Lower lobe of right lung (tissue), 2 donors: Measurements from ENCODE around the gene GGCX. TPM values are rescaled to one million over a fixed set of nuclear protein-coding genes. Genes with fewer than 3 reads are reported as not detected.
A peak's percentile ranks its signal among the peaks of the same experiment; 100 is the strongest.

Experiments used
- ATAC-seq, 2 donors: fragments of 200-7000 bp; cut with Tn5 transposase; one replicate each; pipeline ENCODE4 v1.9.1; 2020 to 2022; ENCODE audit warnings: mild to moderate bottlenecking in 2 of 2, moderate library complexity in 2 of 2
- DNase-seq: peaks from one replicate; pipeline ENCODE4 v3.0.0-alpha.2; 2020
- H3K27ac ChIP-seq: fragments of 200-600 bp; one replicate; pipeline ENCODE4 v1.8.0; 2022
- H3K27me3 ChIP-seq: fragments of 200-600 bp; one replicate; pipeline ENCODE4 v1.8.0; 2022; ENCODE audit warnings: low read depth
- H3K36me3 ChIP-seq: fragments of 200-600 bp; one replicate; pipeline ENCODE4 v1.8.0; 2022; ENCODE audit warnings: mild to moderate bottlenecking
- H3K4me1 ChIP-seq: fragments of 200-600 bp; one replicate; pipeline ENCODE4 v1.8.0; 2022
- H3K4me3 ChIP-seq: fragments of 200-600 bp; one replicate; pipeline ENCODE4 v1.8.0; 2022; ENCODE audit warnings: mild to moderate bottlenecking
- H3K9me3 ChIP-seq: fragments of 200-600 bp; one replicate; pipeline ENCODE4 v1.8.0; 2022
- CTCF ChIP-seq: fragments of 200-600 bp; IDR thresholded peaks from one replicate; pipeline ENCODE4 v1.8.0; 2022; ENCODE audit warnings: antibody characterized with exemption, mild to moderate bottlenecking
- intact Hi-C: fragments of 100-400 bp; cut with DNase I; formaldehyde crosslinking; loops from one replicate; pipeline ENCODE4 v1.11.0; 2022
- total RNA-seq: library from RNA; stranded (reverse); fragmentation: NEBNext Ultra II Directional; extraction: Animal tissue kit (Norgen Biotek cat#: 25700); gene quantifications from one replicate; pipeline ENCODE4 v1.2.1, GENCODE V29; 2021
- donor health status: DM: no; HTN: yes; CAD: no; lungs with severe emphysema.

The GGCX gene
- total RNA-seq, 1 donor from 2014 or later = 62.2 TPM

GRCh38 chr2:85600235-85600575, 38.9 kb upstream of the GGCX start:
- H3K9me3 ChIP-seq = no peaks in the 10 kb centered on the region
- no peak for TF ChIP-seq CTCF
- peaks cover 52% of the 10 kb centered on the region for H3K4me1 ChIP-seq
- no peak for ATAC-seq
- H3K36me3 ChIP-seq = peaks cover 46% of the 10 kb centered on the region
- no peaks in the 10 kb centered on the region for H3K27me3 ChIP-seq
- intact Hi-C loops = no loop called here
- H3K27ac ChIP-seq = no peak overlapping the region
- H3K4me3 ChIP-seq = no peak overlapping the region
- no peak for DNase-seq

- no peak for TF ChIP-seq CTCF
- ATAC-seq (no peak), DNase-seq (no peak)
- H3K36me3 ChIP-seq = peaks cover 46% of the 10 kb centered on the region
- no peaks in the 10 kb centered on the region for H3K9me3 ChIP-seq
- H3K4me1 ChIP-seq = peaks cover 51% of the 10 kb centered on the region
- H3K27me3 ChIP-seq = no peaks in the 10 kb centered on the region
- intact Hi-C loops = no loop called here
- H3K27ac ChIP-seq = no peak overlapping the region
- no peak overlapping the region for H3K4me3 ChIP-seq
These were observed 38.4 kb upstream of the GGCX start for GRCh38 chr2:85599468-85600234.

GRCh38 chr2:85598594-85599340, 37.5 kb upstream of the GGCX start:
- Histone ChIP-seq H3K27me3 (no peaks in the 10 kb centered on the region), H3K36me3 (peaks cover 46% of the 10 kb centered on the region), H3K9me3 (no peaks in the 10 kb centered on the region), H3K27ac (no peak overlapping the region), H3K4me1 (peaks cover 51% of the 10 kb centered on the region), H3K4me3 (no peak overlapping the region)
- no peak for DNase-seq
- TF ChIP-seq CTCF = no peak
- intact Hi-C loops = no loop called here
- ATAC-seq = no peak

- Histone ChIP-seq H3K9me3 (no peaks in the 10 kb centered on the region), H3K27ac (no peak overlapping the region), H3K4me3 (no peak overlapping the region), H3K27me3 (no peaks in the 10 kb centered on the region), H3K4me1 (peaks cover 60% of the 10 kb centered on the region), H3K36me3 (peaks cover 46% of the 10 kb centered on the region)
- intact Hi-C loops = no loop called here
- no peak for DNase-seq
- no peak for TF ChIP-seq CTCF
- no peak for ATAC-seq
These were observed 35.9 kb upstream of the GGCX start for GRCh38 chr2:85597241-85597640.

GRCh38 chr2:85596486-85597143, 35.3 kb upstream of the GGCX start:
- Histone ChIP-seq H3K36me3 (peaks cover 46% of the 10 kb centered on the region), H3K4me1 (peaks cover 65% of the 10 kb centered on the region), H3K9me3 (no peaks in the 10 kb centered on the region), H3K27me3 (no peaks in the 10 kb centered on the region), H3K4me3 (peak overlapping the region; percentile 90), H3K27ac (peak overlapping the region; percentile 94)
- DNase-seq (no peak), ATAC-seq (no peak)
- no peak for TF ChIP-seq CTCF
- intact Hi-C loops = no loop called here
